Colon (tissue), 2 donors: ENCODE results near the gene STK31.
A peak's percentile ranks its signal among the peaks of the same experiment; 100 is the strongest.
"Not testable (repeated sequence)": the region's sequence is repeated elsewhere in the genome, so short reads cannot be mapped to it uniquely, and the experiment has no call there.

Source experiments
- FAIRE-seq: peaks from 2 replicates; lab custom pipeline; 2012; peaks lifted over from hg19 to GRCh38; lab: Jason Lieb, UNC
- donor health status: control.
- donor health status: control.

The STK31 gene

DNA sequence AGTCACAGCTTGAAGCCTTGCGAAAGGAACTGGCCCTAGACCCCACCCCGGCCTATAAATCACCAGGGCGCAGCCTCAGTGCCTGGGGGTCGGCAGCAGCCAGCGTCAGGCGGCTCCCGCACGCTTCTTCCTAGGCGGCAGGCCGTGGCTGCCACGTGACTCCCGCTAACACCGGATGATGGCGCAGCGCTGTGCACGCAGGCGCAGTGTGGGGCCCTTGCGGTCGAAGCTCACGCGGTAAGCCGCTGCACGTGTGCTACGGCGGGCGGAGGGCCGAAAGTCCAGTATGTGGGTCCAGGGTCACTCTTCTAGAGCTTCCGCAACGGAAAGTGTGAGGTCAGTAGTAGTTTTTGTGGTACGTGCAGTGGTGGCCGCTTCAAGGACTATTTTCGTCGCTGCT lies at the start of gene STK31:
Gene STK31 (plus strand): TSS at position 220 of the 400 bp plus-strand sequence. CDS start 67 bp downstream, at position 287.
- FAIRE-seq: no peak

DNA sequence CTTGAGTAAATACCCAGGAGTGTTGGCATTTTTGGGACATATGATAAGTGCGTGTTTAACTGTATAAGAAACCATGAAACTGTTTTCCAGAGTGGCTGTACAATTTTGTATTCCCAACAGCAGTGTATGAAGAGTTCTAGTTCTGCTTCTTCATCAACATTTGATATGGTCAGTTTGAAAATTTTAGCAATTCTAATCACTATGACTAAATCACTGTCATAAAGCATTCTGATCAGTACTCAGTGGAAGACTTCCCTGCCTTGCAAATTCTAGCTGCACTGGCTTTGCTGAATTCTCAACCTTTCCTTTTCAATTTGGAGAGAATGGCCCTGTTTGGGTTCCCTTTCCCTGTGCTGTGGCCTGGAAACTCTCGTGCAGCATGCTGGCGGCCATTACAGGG lies 48.6 kb upstream of the STK31 start:
- FAIRE-seq: no peak

DNA sequence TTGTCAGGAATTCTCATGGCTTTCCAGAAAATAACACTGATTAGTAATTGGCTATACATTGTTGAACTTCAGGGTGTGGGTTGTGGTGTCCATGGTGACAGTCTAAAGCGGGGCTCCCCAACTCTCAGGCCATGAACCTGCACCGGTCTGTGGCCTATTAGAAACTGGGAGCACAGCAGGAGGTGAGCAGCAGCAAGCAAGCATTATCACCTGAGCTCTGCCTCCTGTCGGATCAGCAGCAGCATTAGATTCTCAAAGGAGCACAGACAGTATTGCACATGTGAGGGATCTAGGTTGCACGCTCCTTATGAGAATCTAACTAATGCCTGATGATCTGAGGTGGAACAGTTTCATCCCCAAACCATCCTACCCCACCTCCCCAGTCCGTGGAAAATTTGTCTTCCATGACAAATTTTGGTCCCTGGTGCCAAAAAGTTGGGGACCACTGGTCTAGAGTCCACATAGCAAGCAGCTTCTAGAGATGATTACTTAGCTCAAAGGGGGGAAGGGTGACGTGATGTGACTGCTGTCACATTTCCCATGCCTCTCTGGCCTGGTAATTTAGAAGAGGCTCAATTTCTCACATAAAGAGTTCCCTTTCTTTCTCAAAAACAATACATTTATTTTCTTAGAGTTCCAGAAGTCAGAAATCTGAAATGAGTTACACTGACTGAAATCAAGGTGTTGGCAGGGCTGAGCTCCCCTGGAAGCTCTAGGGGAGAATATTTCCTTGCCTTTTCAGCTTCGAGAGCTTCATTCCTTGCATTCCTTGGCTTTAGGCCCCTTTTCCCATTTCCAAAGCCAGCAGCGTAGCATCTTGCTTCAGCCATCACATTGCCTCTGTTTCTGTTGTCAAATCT lies 47.7 kb upstream of the STK31 start:
- no peak for FAIRE-seq

DNA sequence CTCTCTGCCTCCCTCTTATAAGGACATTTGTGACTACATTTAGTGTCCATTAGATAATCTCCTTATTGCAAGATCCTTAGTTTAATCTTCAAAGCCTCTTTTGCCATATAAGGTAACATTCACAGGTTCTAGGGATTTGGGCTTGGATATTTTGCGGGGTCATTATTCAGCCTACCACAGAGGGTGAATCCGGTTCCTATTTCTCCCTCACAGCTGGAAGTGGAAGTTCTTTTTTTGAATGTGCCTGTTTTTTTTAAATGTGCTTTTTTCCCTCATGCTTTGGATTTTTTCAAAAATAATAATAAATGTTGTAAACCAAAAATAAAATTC lies 47.1 kb upstream of the STK31 start:
- FAIRE-seq: no peak

DNA sequence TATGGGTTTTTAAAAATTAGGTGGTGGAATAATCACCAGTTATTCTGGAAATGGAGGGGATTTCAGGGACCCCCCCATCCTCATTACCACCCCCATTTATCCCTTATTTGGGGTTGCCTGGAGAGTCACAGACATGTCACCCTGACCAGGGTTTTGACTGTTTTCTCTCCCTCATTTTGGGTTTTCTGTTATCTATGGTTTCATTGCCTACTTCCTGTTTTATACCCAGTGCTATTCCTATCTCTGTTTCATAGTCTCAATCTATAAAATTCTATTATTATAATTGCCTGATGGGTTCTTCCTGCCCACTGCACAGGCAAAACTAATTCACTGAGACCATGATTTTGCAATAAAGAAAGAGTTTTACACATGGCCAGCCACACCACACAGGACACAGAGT lies 45.9 kb upstream of the STK31 start:
- no peak for FAIRE-seq

- FAIRE-seq: no peak
Measured at GRCh38 chr7:23672033-23672432, 38.0 kb upstream of the STK31 start.

GRCh38 chr7:23679898-23680413 lies 30.1 kb upstream of the STK31 start, which contains the start of gene FAM221A:
Gene FAM221A, plus strand, starts transcription at chr7:23680199. Its CDS starts 20 bp downstream, at chr7:23680219.
- FAIRE-seq: no peak

GRCh38 chr7:23680414-23681405 lies 29.3 kb upstream of the STK31 start:
- FAIRE-seq: no peak

GRCh38 chr7:23684041-23684440 lies 26.0 kb upstream of the STK31 start:
- FAIRE-seq: not testable (repeated sequence)

GRCh38 chr7:23685731-23686130 lies 24.3 kb upstream of the STK31 start:
- FAIRE-seq: no peak

DNA sequence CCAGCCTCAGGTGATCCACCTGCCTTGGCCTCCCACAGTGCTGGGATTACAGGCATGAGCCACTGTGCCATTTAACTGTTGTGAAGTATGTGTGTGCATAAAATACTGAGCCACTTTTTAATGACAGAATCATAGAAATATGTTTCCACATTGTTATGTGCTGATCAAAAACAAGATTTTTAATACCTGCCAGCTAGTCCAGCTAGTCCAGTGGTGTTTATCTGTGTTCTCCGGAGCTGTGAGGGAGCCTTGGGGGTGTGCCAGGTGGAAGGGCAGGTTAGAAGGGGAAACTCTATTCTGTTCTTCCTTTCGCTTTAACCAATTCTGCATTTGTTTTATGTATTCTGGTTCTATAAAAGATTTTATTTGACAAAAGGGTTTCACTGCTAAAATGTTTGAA lies 23.0 kb upstream of the STK31 start:
- no peak for FAIRE-seq

GRCh38 chr7:23689165-23689564 lies 20.9 kb upstream of the STK31 start:
- FAIRE-seq: no peak

- no peak for FAIRE-seq
Measured at GRCh38 chr7:23691320-23691719, 18.7 kb upstream of the STK31 start.

DNA sequence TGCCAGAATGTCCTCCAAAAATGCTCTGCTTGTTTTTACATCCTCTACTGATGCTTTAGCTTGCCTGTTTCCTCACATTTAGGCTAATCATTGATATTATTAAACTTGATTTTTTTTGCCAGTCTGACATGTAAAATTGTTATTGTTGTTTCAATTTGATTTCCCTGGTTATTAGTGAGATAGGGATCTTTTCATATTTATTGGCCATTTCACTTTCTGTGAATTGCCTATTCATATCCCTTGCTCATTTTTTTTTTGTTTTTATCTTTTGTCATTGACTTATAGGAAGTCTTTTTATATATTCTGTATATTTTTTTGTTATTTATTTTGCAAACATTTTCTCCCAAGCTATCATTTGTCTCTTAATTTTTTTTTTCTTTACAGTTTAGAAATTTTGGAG lies 16.8 kb upstream of the STK31 start:
- peak; percentile 14 for FAIRE-seq

- FAIRE-seq: no peak
Measured at GRCh38 chr7:23696916-23697441, 13.0 kb upstream of the STK31 start.

DNA sequence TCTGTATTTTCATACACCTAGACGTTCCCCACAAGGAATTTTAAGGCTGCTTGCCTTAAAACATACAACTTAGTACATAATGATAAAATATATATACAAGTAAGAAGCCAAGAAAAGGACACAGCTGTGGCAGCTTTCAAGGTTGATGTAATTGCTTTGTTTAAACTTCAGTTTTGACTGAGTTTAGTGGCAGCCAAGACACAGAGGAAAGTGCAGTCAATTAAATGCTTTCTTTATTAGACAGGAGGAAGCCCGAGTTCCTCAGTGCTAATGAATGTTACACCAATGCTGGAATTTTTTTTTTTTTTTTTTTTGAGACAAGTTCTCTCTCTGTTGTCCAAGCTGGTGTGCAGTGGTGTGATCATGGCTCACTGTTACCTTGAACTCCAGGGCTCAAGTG lies 11.2 kb upstream of the STK31 start:
- FAIRE-seq: no peak

DNA sequence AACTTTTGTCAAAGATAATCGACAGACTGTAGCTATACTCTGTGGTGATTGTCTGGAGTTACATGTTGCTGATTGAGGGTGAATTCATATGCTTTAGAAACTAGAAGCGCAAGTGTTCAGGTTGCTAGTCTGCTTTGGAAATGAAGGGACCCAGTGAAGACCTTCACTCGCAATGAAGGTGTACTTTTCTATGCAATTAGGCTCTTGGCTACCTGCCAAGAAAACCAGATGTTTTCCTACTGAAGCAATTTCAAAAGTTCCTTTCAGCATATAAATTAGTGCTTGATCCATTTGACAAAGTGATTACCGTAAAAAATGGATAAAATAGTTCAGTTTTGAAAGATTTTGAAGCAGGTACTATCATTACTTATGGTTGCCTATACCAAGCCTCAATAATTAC lies 10.0 kb upstream of the STK31 start:
- FAIRE-seq: no peak

- peak; percentile 86 for FAIRE-seq
Measured at GRCh38 chr7:23709081-23709750, 803 bp upstream of the STK31 start.

DNA sequence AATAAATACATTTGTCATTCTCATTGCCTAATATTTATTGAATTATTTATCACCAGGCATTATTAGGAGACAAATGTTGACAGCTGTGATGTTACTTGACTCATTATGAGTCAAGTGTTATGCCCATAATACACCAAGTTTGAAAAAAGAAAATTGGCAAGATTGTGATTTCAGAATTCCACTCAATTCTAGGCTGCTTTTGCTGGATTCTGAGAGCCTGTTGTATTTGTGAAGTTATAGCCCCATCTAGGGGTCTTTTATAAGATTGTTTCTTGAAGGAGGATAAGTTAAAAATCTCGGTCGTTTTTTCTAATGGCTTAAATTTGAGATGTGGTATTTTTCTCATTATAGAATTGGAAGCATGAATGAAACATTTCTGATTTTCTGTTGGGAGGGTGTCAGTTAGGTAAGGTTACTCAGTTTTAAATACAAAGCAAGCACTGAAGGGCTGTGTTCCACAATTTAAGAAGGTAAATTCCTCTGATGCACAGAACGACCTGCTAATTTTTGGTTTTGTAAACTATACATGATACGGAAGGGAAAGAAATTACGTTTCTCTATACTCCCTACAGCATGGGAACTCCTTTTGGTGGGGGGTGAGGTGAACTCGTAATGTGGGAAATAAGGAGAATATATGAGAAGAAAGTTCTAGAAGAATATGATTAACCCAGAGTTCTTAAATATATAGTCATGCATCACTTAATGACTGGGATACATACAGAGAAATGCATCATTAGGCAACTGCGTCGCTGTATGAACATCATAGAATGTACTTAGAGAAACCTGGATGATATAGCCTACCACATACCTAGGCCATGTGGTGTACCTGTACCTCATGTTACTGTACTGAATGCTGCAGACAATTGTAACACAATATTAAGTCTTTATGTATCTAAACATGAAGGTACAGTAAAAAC lies 2.6 kb downstream of the STK31 start:
- FAIRE-seq: peak; percentile 88

GRCh38 chr7:23713285-23714149 lies 3.5 kb downstream of the STK31 start:
- FAIRE-seq: no peak
